Tibial artery (tissue), 4 donors: ENCODE data around the gene VCP.

Experiments
- DNase-seq, 2 donors: peaks; one replicate each; pipeline ENCODE4 v3.0.0-alpha.2; 2019
- H3K27ac ChIP-seq, 2 donors: fragments of 200-600 bp; sonication (generic) in 1 of 2; 1 replicate in 1 of 2; 2 replicates in 1 of 2; pipeline ENCODE4 v1.5.1; 2018 to 2019; ENCODE audit warnings: mild to moderate bottlenecking in 1 of 2
- H3K27me3 ChIP-seq, 2 donors: fragments of 200-600 bp; sonication (generic) in 1 of 2; one replicate each; pipeline versions ENCODE4 v1.5.1 to v1.6.0; 2016 to 2019
- H3K36me3 ChIP-seq, 3 donors: fragments of 200-600 bp; sonication (generic) in 2 of 3; one replicate each; pipeline ENCODE4 v1.5.1; 2016 to 2019; ENCODE audit warnings: mild to moderate bottlenecking in 2 of 3
- H3K4me1 ChIP-seq, 4 donors: fragments of 200-600 bp; sonication (generic) in 2 of 4; 1 replicate in 3 of 4; 2 replicates in 1 of 4; pipeline ENCODE4 v1.5.1; 2016 to 2019
- H3K4me3 ChIP-seq, 2 donors: fragments of 200-600 bp; sonication (generic) in 1 of 2; 1 replicate in 1 of 2; 2 replicates in 1 of 2; pipeline ENCODE4 v1.5.1; 2018 to 2019; ENCODE audit warnings: mild to moderate bottlenecking in 2 of 2
- H3K9me3 ChIP-seq, 3 donors: fragments of 200-600 bp; sonication (generic) in 1 of 3; one replicate each; pipeline ENCODE4 v1.5.1; 2016 to 2019
- intact Hi-C: fragments of 100-400 bp; cut with DNase I; formaldehyde crosslinking; loops from one replicate; pipeline ENCODE4 v1.15.0; 2023; ENCODE audit warnings: low total_unique reads
- TF ChIP-seq, protein P1 (sequence below), 2 experiments: fragments of 200-600 bp in 1 of 2; fragments of 450-650 bp in 1 of 2; IDR thresholded peaks; one replicate each; pipeline ENCODE4 v1.5.1; 2017 to 2019; ENCODE audit warnings: antibody characterized with exemption in 2 of 2, mild to moderate bottlenecking in 1 of 2, moderate library complexity in 1 of 2

VCP gene

DNA sequence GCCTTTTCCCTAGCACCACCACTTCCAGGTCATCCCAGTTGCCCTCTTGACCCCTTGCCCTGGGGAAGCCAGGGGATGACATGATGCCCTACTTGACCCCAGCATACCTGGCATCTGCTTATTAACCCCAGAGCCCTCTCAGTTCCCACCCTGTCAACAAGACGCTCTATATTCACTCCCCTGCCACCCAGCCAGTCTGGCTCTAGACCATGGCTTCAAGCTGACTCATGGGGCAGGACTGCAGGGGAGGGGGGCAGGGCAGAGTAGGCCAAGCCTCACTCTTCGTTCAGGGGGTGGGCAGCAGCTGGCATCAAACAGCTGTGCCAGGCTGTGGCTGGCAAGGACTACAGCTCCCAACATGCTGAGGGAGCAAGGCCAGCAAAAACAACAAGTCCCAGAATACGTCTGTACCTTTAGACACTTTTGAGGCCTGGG is 37.9 kb upstream of the VCP start:
- TF ChIP-seq, protein P1, sequence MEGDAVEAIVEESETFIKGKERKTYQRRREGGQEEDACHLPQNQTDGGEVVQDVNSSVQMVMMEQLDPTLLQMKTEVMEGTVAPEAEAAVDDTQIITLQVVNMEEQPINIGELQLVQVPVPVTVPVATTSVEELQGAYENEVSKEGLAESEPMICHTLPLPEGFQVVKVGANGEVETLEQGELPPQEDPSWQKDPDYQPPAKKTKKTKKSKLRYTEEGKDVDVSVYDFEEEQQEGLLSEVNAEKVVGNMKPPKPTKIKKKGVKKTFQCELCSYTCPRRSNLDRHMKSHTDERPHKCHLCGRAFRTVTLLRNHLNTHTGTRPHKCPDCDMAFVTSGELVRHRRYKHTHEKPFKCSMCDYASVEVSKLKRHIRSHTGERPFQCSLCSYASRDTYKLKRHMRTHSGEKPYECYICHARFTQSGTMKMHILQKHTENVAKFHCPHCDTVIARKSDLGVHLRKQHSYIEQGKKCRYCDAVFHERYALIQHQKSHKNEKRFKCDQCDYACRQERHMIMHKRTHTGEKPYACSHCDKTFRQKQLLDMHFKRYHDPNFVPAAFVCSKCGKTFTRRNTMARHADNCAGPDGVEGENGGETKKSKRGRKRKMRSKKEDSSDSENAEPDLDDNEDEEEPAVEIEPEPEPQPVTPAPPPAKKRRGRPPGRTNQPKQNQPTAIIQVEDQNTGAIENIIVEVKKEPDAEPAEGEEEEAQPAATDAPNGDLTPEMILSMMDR (IDR thresholded peaks at IDR 0.05) = no peak
- no peaks in the 10 kb centered on the region for H3K27me3 ChIP-seq
- intact Hi-C loops = loop anchor here (5.0 kb wide), 1 partner anchor 118 kb away; no protein-coding TSS in a partner anchor
- H3K27ac ChIP-seq = peak overlapping the region; percentile 97 to 100
- H3K4me3 ChIP-seq = peak overlapping the region; percentile 79 to 87
- peaks cover 4 to 65% (median 52%) of the 10 kb centered on the region in 4 donors for H3K4me1 ChIP-seq
- H3K36me3 ChIP-seq = peaks cover 31 to 34% (median 32%) of the 10 kb centered on the region in 3 donors
- peak; percentile 64 to 92 for DNase-seq
- no peaks in the 10 kb centered on the region for H3K9me3 ChIP-seq

- Histone ChIP-seq H3K4me3 (no peak overlapping the region), H3K27me3 (no peaks in the 10 kb centered on the region), H3K27ac (peak overlapping the region; percentile 97 to 100), H3K9me3 (no peaks in the 10 kb centered on the region), H3K36me3 (peaks cover 43 to 46% (median 45%) of the 10 kb centered on the region in 3 donors), H3K4me1 (peaks cover 4 to 52% (median 40%) of the 10 kb centered on the region in 4 donors)
- peak in 1 of 2 donors; percentile 59 for DNase-seq
- intact Hi-C loops = no loop called here
- TF ChIP-seq, protein P1 (IDR thresholded peaks at IDR 0.05) = no peak
Measured at GRCh38 chr9:35108946-35109575, 36.6 kb upstream of the VCP start.

GRCh38 chr9:35108461-35108860 is 36.0 kb upstream of the VCP start:
- no peaks in the 10 kb centered on the region for H3K9me3 ChIP-seq
- no peaks in the 10 kb centered on the region for H3K27me3 ChIP-seq
- H3K4me3 ChIP-seq = no peak overlapping the region
- TF ChIP-seq, protein P1 (IDR thresholded peaks at IDR 0.05) = no peak
- DNase-seq = peak in 1 of 2 donors; percentile 46
- intact Hi-C loops = no loop called here
- peak overlapping the region in 1 of 2 donors; percentile 18 for H3K27ac ChIP-seq
- peaks cover 43 to 46% (median 45%) of the 10 kb centered on the region in 3 donors for H3K36me3 ChIP-seq
- H3K4me1 ChIP-seq = peaks cover 0 to 51% (median 39%) of the 10 kb centered on the region in 4 donors

GRCh38 chr9:35107297-35108290 is 35.2 kb upstream of the VCP start:
- TF ChIP-seq, protein P1 (IDR thresholded peaks at IDR 0.05) = no peak
- intact Hi-C loops = no loop called here
- Histone ChIP-seq H3K36me3 (peaks cover 43 to 46% (median 45%) of the 10 kb centered on the region in 3 donors), H3K27me3 (no peaks in the 10 kb centered on the region), H3K4me3 (no peak overlapping the region), H3K4me1 (peaks cover 0 to 49% (median 33%) of the 10 kb centered on the region in 4 donors), H3K27ac (peak overlapping the region in 1 of 2 donors; percentile 18), H3K9me3 (no peaks in the 10 kb centered on the region)
- DNase-seq = peak in 1 of 2 donors; percentile 66

DNA sequence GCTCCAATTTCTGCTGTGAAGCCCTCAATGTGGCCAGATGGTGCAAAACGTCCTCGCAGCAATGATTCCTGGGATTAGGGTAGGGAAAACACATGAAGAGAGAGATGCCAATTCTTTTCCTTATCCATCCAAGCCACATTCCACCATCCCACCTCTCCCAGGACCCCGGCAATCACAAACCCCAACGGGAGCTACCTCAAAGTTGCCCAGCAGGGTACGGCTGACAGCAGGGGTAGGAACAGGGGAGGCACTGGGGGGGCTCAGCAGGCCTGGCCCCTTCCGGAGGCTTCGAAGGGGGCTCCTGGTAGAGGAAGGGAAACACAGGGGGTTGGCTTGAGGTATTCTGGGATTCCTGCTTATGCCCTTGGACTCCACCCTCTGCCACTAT is 33.9 kb upstream of the VCP start:
- no peak overlapping the region for H3K27ac ChIP-seq
- TF ChIP-seq, protein P1 (IDR thresholded peaks at IDR 0.05) = no peak
- no peak overlapping the region for H3K4me3 ChIP-seq
- peaks cover 0 to 51% (median 35%) of the 10 kb centered on the region in 4 donors for H3K4me1 ChIP-seq
- intact Hi-C loops = no loop called here
- DNase-seq = no peak
- no peaks in the 10 kb centered on the region for H3K27me3 ChIP-seq
- no peaks in the 10 kb centered on the region for H3K9me3 ChIP-seq
- H3K36me3 ChIP-seq = peaks cover 43 to 47% (median 45%) of the 10 kb centered on the region in 3 donors
